Thymus (tissue), 11 donors: ENCODE results near the gene CRAT. TPM values are rescaled to one million over a fixed set of nuclear protein-coding genes. Genes with fewer than 3 reads are reported as not detected.

Experiments
- DNase-seq, 9 donors: peaks; one replicate each; pipeline ENCODE4 v3.0.0-alpha.2; 2013; ENCODE audit warnings: low spot score in 9 of 9, low read depth in 6 of 9, missing footprints in 1 of 9
- H3K27ac ChIP-seq, 2 donors: one replicate each; pipeline ENCODE4 v1.5.1; 2013; ENCODE audit warnings: control low read depth in 1 of 2, low read depth in 1 of 2, low read length in 1 of 2, mild to moderate bottlenecking in 1 of 2, moderate library complexity in 1 of 2
- H3K27me3 ChIP-seq, 2 donors: one replicate each; pipeline ENCODE4 v1.5.1; 2013; ENCODE audit warnings: low read length in 1 of 2; ENCODE audit not compliant: control insufficient read depth in 2 of 2, insufficient read depth in 1 of 2
- H3K36me3 ChIP-seq, 2 donors: one replicate each; pipeline ENCODE4 v1.5.1; 2013; ENCODE audit warnings: low read length in 1 of 2, mild to moderate bottlenecking in 1 of 2, moderate library complexity in 1 of 2; ENCODE audit not compliant: control insufficient read depth in 2 of 2, insufficient read depth in 2 of 2
- H3K4me1 ChIP-seq, 2 donors: one replicate each; pipeline ENCODE4 v1.5.1; 2013; ENCODE audit warnings: low read length in 2 of 2; ENCODE audit not compliant: control insufficient read depth in 2 of 2, insufficient read depth in 2 of 2
- H3K4me3 ChIP-seq, 2 donors: one replicate each; pipeline ENCODE4 v1.5.1; 2013; ENCODE audit warnings: low read length in 2 of 2, control low read depth in 1 of 2, mild to moderate bottlenecking in 1 of 2
- H3K9me3 ChIP-seq, 2 donors: one replicate each; pipeline ENCODE4 v1.5.1; 2013; ENCODE audit warnings: low read length in 1 of 2, mild to moderate bottlenecking in 1 of 2; ENCODE audit not compliant: control insufficient read depth in 2 of 2, insufficient read depth in 1 of 2
- WGBS: extraction: QIAGEN DNeasy Blood & Tissue Kit; methylation state at CpG from one replicate; pipeline ENCODE4 v1.1.7; 2013; 5-methylcytosine and 5-hydroxymethylcytosine counted together
- polyA plus RNA-seq: library from polyadenylated mRNA; stranded (reverse); fragments of 200-250 nt; gene quantifications from one replicate; pipeline ENCODE4 v1.2.3, GENCODE V29; 2013
- total RNA-seq: library from RNA; stranded (reverse); fragments of 120-200 nt; gene quantifications from one replicate; pipeline ENCODE4 v1.2.4, GENCODE V29; 2013
- donor health status: healthy.

The CRAT gene
- total and polyA plus RNA-seq, 2 donors, result 4.1 to 9.4 TPM

DNA sequence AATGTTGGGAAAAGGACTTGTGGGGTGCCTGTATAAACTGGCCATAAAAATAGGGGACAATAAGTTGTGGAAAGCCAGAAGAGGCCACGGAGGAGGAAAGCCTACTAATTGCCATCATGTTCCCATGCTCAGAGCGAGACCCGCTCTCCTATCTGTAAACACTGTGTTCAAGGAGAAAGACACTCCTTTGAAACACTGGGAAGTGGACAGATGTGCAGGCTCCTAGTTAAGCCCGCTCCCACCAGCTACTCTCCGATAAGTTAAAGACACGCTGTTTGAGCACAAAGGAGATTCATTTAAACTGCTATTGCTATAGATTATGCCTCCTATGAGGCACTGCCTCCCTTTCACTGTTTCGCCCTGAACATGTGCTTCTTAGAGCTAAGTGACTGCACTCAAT lies 9.3 kb downstream of the CRAT start:
- WGBS, result 97% methylated on average over 7 of the region's 7 CpGs
- no peak for DNase-seq
- H3K4me1 ChIP-seq, result peaks cover 0 to 5% of the 10 kb centered on the region in 2 donors
- no peak overlapping the region for H3K27ac ChIP-seq
- peaks cover 0 to 1% of the 10 kb centered on the region in 2 donors for H3K9me3 ChIP-seq
- H3K4me3 ChIP-seq, result no peak overlapping the region
- H3K36me3 ChIP-seq, result no peaks in the 10 kb centered on the region
- H3K27me3 ChIP-seq, result no peaks in the 10 kb centered on the region

DNA sequence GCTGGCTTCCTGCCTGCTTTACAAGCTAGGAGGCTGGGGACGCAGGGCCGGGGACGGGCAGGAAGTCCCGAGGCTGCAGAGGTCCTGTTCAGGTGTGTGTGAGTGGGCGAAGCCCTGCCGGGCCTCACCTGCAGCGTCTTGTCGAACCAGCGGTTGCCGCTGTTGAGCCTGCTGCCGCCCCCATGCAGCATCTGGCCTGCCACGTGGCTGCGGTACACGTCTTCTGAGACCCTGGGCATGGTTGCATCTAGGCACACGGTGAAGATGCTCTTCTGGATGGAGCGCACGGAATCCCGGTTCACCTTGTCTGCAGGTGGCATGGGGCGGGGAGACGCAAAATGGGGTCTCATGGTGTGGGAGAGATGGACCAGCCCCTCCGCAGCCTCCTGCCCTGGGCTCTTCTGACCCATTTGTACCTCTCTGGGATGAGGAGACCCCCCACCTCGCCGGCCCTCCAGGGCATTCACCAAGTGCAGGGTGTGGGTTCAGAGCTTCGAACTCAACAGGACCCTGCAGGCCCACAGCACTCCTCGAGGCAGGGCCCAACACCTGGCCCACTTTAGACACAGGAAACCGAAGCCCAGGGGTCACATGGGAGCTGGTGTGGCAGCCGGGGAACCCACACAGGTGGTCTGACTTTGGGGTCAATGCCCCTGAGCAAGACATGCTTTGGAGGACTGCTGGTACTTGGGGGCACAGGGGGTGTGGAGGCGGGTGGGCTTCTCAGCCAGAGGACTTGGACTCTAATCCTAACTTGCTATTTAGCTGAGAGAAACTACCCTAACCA lies 10.0 kb downstream of the CRAT start:
- peaks cover 0 to 1% of the 10 kb centered on the region in 2 donors for H3K9me3 ChIP-seq
- H3K27me3 ChIP-seq, result no peaks in the 10 kb centered on the region
- H3K4me1 ChIP-seq, result peaks cover 0 to 5% of the 10 kb centered on the region in 2 donors
- 84% methylated on average over 28 of the region's 28 CpGs for WGBS
- no peak overlapping the region for H3K4me3 ChIP-seq
- no peak overlapping the region for H3K27ac ChIP-seq
- no peak for DNase-seq
- peaks cover 0 to 1% of the 10 kb centered on the region in 2 donors for H3K36me3 ChIP-seq

DNA sequence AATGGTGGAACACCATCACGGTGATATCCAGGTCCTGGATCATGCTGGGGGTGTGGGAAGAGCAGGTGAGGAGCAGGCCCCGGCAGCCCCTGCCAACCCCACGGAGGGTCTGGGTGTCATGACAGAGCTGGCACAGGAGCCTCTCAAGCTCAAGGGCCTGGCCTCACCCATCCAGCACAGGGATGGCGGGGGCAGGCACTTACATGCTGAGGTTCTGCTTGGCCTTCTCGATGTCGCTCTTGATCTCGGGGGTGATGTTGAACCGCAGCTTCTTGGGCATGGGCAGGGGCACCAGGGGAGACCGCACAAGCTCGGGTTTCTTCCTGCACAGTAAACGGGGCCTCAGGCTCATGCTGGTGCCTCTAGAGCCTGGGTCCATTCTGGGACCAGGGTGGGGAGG lies 12.3 kb downstream of the CRAT start:
- Histone ChIP-seq H3K36me3 (peaks cover 0 to 7% of the 10 kb centered on the region in 2 donors), H3K4me1 (peaks cover 0 to 3% of the 10 kb centered on the region in 2 donors), H3K27me3 (no peaks in the 10 kb centered on the region), H3K27ac (no peak overlapping the region), H3K4me3 (no peak overlapping the region), H3K9me3 (peaks cover 0 to 1% of the 10 kb centered on the region in 2 donors)
- DNase-seq, result no peak
- WGBS, result 96% methylated on average over 11 of the region's 11 CpGs

DNA sequence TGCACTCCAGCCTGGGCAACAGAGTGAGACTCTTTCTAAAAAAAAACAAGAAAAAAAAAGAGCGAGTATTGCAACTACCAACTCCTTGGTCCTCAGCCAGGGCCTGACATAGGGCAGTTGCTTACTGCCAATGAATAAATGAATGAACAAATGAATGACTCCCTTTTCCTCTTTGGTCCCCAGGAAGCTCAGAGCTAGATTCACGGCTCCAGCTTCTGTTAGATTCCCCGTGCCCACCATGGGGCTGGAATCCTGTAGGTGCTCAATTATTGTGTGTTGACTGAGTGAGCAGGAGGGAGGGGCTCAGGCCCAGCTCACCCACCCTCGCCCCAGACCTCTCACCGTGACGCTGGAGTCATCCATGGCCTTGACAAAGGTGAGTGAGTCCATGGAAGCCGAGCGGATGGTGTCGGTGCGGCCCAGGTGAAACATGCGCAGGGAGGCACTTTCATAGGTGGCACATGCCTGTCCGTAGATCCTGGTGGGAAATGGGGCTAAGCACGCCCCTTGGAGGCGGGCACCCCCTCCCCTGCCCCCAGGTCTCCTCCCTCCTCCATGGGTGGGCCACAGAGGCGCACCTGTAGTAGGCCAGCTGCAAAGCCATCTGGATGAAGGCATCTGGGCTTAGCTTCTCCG lies 12.8 kb downstream of the CRAT start:
- H3K4me1 ChIP-seq, result no peaks in the 10 kb centered on the region
- 97% methylated on average over 16 of the region's 16 CpGs for WGBS
- H3K27me3 ChIP-seq, result no peaks in the 10 kb centered on the region
- no peak overlapping the region for H3K4me3 ChIP-seq
- H3K36me3 ChIP-seq, result peaks cover 0 to 7% of the 10 kb centered on the region in 2 donors
- DNase-seq, result no peak
- H3K9me3 ChIP-seq, result peaks cover 0 to 1% of the 10 kb centered on the region in 2 donors
- H3K27ac ChIP-seq, result no peak overlapping the region

DNA sequence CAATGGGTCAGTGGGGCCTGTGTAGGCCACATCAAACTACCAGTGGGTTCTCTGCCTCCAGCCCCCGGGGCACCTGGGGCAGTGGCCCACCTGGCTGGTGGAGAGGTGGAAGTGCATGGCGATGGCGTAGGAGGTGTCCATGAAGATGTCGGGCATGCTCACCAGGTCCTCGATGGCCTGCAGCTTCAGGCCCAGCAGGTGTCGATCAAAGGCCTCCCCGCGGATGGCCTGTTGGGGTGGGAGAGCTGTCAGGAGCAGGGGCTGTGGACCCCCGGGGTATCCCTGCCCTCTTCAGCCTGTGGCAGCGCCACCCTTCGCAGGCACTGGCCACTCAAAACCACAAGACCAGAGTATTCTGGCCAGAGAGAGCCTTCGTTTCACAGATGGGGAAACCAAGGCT lies 14.7 kb downstream of the CRAT start:
- 97% methylated on average over 12 of the region's 12 CpGs for WGBS
- DNase-seq, result no peak
- Histone ChIP-seq H3K27me3 (no peaks in the 10 kb centered on the region), H3K4me1 (no peaks in the 10 kb centered on the region), H3K9me3 (peaks cover 0 to 1% of the 10 kb centered on the region in 2 donors), H3K4me3 (no peak overlapping the region), H3K27ac (no peak overlapping the region), H3K36me3 (peaks cover 0 to 7% of the 10 kb centered on the region in 2 donors)

DNA sequence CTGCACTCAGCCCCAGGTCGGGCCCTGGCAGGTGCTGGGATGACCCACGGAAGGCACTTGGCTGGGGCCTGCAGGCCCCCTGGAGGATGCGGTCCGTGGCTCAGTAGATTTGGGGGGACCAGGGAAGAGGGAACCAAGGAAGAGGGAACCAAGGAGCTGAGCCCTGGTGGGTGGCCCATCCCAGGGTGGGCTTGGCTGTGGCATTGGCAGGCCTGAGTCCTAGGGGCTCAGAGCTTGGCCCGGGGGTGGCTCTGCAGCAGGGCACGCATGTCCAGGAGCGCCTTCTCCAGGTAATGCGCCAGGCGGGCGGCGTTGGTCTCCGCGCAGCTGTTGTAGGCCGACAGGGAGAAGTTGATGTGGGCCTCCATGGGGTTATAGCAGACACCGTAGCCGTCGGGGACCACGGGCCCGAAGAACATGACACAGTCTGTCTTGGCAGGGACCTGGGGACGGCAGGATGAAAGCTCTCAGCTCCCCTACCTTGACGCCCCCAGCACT lies 15.4 kb downstream of the CRAT start:
- DNase-seq, result no peak
- H3K4me1 ChIP-seq, result no peaks in the 10 kb centered on the region
- H3K36me3 ChIP-seq, result peaks cover 5 to 13% of the 10 kb centered on the region in 2 donors
- WGBS, result 98% methylated on average over 21 of the region's 21 CpGs
- H3K9me3 ChIP-seq, result peaks cover 0 to 1% of the 10 kb centered on the region in 2 donors
- no peak overlapping the region for H3K27ac ChIP-seq
- no peaks in the 10 kb centered on the region for H3K27me3 ChIP-seq
- H3K4me3 ChIP-seq, result no peak overlapping the region

DNA sequence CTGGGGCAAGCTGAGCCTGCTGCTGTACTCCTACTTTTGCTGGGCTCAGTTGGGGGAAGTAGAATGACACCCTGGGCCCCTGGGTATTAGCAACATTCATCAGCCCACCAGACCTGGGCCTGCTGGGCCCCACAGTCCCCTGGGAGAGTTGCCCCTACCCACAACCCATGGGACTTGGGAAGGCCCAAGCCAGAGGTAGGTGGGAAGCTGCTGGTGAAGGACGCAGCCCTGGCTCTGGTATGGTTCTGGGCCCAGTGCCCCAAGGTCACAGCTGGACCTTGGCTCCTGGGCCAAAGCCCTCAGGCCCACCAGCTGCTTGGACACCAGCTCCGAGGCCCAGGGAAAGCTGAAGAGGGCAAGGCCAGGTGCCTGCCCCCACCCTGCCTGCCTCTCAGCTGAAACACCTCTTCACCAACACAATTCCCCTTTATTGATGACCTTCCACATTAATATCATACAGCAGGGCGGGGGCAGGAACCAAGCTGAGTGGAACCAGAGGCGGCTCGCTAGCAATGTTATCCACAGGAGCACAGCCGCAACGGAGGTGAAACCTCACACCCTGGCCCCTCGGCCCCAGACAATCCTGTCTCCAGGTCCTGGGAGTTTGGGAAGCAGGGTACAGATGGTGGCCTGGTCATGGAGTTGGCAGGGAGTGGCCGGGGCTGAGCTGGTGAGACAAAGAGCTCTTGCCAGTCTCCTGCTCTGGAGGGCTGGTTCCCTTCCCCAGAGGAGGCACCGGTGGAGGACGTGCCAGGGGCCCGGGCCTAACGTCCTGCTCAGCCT lies 16.0 kb downstream of the CRAT start:
- Histone ChIP-seq H3K27ac (no peak overlapping the region), H3K4me3 (no peak overlapping the region), H3K9me3 (peaks cover 0 to 1% of the 10 kb centered on the region in 2 donors), H3K4me1 (no peaks in the 10 kb centered on the region), H3K27me3 (no peaks in the 10 kb centered on the region), H3K36me3 (peaks cover 11 to 19% of the 10 kb centered on the region in 2 donors)
- DNase-seq, result no peak
- 97% methylated on average over 13 of the region's 13 CpGs for WGBS

DNA sequence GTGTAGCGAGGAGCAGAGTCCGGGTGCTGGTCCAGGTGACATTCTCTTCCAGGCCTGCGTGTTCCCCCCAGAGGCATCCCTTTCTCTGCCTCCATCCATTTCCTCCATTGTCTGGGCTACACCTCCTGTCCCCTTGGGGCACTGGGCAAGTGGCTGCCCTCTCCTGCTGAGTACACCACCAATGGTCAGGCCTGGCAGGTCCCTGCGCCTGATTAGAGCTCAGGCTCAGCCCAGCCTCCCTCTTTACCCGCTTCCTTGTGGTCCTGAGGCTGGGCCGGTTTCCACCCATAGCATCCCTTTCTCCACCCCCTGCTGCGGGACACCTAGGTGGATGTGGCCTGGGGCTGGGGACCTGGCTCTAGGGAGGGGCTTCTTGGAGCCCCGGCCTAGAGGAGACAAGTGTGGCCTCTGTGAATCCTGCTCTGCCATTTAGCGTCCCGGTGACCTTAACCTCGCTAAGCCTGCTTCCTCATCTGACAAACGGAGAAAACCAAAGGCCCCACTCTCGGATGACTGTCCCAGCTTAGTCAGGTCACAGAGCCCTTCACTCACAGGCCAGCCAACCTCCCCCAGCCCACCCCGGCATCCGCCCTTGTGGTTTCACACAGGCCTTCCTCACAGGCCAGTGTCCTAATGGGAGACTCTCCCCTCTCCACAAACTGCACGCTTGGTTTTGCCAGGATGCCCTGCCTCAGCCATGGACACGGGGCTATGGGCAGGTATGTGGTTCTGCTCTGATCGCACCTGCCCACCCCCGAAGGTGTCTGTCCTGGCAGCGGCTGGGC lies 16.8 kb downstream of the CRAT start:
- Histone ChIP-seq H3K9me3 (peaks cover 0 to 1% of the 10 kb centered on the region in 2 donors), H3K27me3 (no peaks in the 10 kb centered on the region), H3K27ac (no peak overlapping the region), H3K4me3 (no peak overlapping the region), H3K36me3 (peaks cover 19 to 27% of the 10 kb centered on the region in 2 donors), H3K4me1 (no peaks in the 10 kb centered on the region)
- WGBS, result 91% methylated on average over 20 of the region's 20 CpGs
- no peak for DNase-seq
